Ovary (tissue), 3 donors: ENCODE measurements around the gene MAML2.

Source experiments
- POLR2A ChIP-seq: fragments of 450-650 bp; IDR thresholded peaks from one replicate; pipeline ENCODE4 v1.6.1; 2017; ENCODE audit warnings: antibody characterized with exemption, mild to moderate bottlenecking, moderate library complexity
- TF ChIP-seq, protein P1 (sequence below), 3 donors: fragments of 450-650 bp in 2 of 3; fragments of 200-600 bp in 1 of 3; IDR thresholded peaks; one replicate each; pipeline versions ENCODE4 v1.5.1 to v1.8.0; 2016 to 2022; ENCODE audit warnings: antibody characterized with exemption in 3 of 3, mild to moderate bottlenecking in 1 of 3
- donor health status: DM: no; HTN: no; CAD: no.

DNA sequence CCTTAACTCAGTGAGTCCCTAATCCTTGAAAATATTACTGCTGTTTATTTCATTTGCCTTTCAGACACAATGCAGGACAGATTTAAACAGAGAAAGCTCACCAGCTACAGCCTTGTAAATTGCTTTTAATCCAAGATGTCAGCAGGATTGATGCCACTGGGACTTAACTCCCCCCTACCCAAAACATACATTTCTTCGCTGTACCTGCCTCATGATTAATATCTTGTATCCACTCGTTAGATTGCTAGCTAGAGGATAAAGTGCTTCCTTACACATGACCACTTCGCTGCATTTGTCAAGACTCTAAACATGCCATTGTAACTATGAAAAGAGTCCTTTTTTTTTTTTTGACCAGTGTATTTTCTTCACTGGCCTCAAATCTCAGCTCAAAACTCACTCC is 236.3 kb downstream of the MAML2 start:
- TF ChIP-seq, protein P1, sequence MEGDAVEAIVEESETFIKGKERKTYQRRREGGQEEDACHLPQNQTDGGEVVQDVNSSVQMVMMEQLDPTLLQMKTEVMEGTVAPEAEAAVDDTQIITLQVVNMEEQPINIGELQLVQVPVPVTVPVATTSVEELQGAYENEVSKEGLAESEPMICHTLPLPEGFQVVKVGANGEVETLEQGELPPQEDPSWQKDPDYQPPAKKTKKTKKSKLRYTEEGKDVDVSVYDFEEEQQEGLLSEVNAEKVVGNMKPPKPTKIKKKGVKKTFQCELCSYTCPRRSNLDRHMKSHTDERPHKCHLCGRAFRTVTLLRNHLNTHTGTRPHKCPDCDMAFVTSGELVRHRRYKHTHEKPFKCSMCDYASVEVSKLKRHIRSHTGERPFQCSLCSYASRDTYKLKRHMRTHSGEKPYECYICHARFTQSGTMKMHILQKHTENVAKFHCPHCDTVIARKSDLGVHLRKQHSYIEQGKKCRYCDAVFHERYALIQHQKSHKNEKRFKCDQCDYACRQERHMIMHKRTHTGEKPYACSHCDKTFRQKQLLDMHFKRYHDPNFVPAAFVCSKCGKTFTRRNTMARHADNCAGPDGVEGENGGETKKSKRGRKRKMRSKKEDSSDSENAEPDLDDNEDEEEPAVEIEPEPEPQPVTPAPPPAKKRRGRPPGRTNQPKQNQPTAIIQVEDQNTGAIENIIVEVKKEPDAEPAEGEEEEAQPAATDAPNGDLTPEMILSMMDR (IDR thresholded peaks at IDR 0.05), result no peak
- no peak for TF ChIP-seq POLR2A
